ENCODE results near the gene PCNX3.
"Not testable (repeated sequence)": the region's sequence is repeated elsewhere in the genome, so short reads cannot be mapped to it uniquely, and the experiment has no call there.

The PCNX3 gene

DNA sequence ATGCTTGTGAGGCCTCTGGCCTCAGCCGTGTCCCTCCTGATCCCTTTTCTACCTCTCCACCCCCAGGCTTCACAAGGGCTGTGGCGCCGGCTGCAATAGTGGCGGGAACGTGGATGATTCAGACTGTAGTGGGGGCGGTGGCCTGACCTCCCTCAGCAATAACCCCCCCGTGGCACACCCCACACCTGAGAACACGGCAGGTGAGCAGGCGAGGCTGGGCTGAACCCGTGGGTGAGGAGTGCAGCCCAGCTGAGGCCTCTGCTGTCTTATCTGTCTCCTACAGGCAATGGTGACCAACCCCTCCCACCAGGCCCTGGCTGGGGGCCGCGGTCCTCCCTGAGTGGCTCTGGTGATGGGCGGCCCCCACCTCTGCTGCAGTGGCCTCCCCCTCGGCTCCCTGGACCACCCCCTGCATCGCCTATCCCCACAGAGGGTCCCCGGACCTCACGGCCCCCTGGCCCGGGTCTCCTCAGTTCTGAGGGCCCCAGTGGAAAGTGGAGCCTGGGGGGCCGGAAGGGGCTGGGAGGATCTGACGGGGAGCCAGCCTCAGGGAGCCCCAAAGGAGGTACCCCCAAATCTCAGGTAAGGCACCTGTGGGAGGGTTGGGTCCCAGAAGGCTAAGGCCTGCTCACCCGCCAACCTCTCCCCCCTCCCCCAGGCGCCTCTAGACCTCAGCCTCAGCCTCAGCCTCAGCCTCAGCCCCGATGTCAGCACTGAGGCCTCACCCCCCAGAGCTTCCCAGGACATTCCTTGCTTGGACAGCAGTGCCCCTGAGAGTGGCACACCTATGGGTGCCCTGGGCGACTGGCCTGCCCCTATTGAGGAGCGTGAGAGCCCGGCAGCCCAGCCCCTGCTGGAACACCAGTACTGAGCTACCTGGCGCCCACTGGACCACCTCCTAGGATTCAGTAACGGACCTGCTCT is 20.8 kb downstream of the PCNX3 start:
- in situ Hi-C loops (cut with MboI; ENCODE audit: low sequenced_read_pairs, unreplicated experiment), result no loop called here
- TF ChIP-seq, protein P1, sequence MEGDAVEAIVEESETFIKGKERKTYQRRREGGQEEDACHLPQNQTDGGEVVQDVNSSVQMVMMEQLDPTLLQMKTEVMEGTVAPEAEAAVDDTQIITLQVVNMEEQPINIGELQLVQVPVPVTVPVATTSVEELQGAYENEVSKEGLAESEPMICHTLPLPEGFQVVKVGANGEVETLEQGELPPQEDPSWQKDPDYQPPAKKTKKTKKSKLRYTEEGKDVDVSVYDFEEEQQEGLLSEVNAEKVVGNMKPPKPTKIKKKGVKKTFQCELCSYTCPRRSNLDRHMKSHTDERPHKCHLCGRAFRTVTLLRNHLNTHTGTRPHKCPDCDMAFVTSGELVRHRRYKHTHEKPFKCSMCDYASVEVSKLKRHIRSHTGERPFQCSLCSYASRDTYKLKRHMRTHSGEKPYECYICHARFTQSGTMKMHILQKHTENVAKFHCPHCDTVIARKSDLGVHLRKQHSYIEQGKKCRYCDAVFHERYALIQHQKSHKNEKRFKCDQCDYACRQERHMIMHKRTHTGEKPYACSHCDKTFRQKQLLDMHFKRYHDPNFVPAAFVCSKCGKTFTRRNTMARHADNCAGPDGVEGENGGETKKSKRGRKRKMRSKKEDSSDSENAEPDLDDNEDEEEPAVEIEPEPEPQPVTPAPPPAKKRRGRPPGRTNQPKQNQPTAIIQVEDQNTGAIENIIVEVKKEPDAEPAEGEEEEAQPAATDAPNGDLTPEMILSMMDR (IDR thresholded peaks at IDR 0.05; ENCODE audit: borderline replicate concordance, control extremely low read depth, extremely low read depth, insufficient read depth, missing control alignments), result no peak
- DNase-seq (ENCODE audit: low spot score), result no peak

GRCh38 chr11:65637032-65637557 is 21.5 kb downstream of the PCNX3 start:
- in situ Hi-C loops (cut with MboI; ENCODE audit: low sequenced_read_pairs, unreplicated experiment), result no loop called here
- TF ChIP-seq, protein P1 (IDR thresholded peaks at IDR 0.05; ENCODE audit: borderline replicate concordance, control extremely low read depth, extremely low read depth, insufficient read depth, missing control alignments), result no peak

GRCh38 chr11:65637794-65638419 is 22.3 kb downstream of the PCNX3 start, which contains the start of gene SIPA1:
TSS of gene SIPA1 (plus strand) at chr11:65638101. CDS start at chr11:65640922, 2,821 bp downstream.
- TF ChIP-seq, protein P1 (IDR thresholded peaks at IDR 0.05; ENCODE audit: borderline replicate concordance, control extremely low read depth, extremely low read depth, insufficient read depth, missing control alignments), result peak; percentile 36
- in situ Hi-C loops (cut with MboI; ENCODE audit: low sequenced_read_pairs, unreplicated experiment), result no loop called here
- peak; percentile 92 for DNase-seq (ENCODE audit: low spot score)

More at GRCh38 chr11:65637032-65637557, 21.5 kb downstream of the PCNX3 start:
- DNase-seq (ENCODE audit: low spot score), result no peak

- DNase-seq (ENCODE audit: low spot score); in situ Hi-C loops (cut with MboI; ENCODE audit: low sequenced_read_pairs, unreplicated experiment): not testable (repeated sequence)
These were observed 23.6 kb downstream of the PCNX3 start for GRCh38 chr11:65639228-65639597.

DNA sequence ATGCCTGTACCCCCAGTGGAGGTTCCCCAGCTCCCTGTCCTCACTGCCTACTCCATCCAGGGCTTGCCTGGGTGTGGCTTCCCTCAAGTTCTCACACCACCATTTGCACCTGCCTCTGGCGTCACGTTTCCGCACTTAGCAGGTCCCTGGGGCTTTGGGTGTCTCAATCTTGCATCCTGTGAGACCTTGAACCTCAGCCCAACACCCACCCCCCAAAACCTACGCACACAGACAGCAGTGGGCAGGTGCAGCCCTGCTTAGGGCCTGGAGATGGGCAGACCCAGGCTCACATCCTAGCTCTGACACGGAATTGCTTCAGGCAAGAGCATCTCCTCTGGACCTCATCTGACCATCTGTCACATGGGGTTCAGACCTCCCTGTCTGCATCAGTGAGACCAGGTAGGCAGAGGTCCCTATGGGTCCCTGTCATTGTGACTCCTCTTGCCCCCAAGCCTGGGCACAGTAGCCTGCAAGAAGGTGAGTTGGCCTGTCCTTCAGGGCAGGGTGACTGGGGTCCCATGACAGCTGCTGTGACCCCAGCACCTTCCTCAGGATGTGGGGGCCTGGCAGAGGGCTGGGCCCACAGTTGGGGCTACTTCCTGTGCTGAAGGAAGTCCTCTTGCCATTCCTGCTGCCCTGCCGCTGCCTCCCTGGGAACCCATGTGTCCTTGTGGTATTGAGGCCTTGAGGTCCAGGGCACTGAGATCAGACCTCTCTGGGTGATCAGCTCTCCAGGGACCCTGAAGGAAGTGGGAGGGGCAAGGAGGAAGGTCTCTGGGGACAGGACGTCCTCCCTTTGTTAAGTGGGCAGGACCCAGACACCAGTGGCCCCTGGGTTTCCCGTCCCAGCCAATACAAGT is 24.3 kb downstream of the PCNX3 start:
- peak; percentile 81 for DNase-seq (ENCODE audit: low spot score)
- TF ChIP-seq, protein P1 (IDR thresholded peaks at IDR 0.05; ENCODE audit: borderline replicate concordance, control extremely low read depth, extremely low read depth, insufficient read depth, missing control alignments), result no peak
- in situ Hi-C loops (cut with MboI; ENCODE audit: low sequenced_read_pairs, unreplicated experiment), result no loop called here

DNA sequence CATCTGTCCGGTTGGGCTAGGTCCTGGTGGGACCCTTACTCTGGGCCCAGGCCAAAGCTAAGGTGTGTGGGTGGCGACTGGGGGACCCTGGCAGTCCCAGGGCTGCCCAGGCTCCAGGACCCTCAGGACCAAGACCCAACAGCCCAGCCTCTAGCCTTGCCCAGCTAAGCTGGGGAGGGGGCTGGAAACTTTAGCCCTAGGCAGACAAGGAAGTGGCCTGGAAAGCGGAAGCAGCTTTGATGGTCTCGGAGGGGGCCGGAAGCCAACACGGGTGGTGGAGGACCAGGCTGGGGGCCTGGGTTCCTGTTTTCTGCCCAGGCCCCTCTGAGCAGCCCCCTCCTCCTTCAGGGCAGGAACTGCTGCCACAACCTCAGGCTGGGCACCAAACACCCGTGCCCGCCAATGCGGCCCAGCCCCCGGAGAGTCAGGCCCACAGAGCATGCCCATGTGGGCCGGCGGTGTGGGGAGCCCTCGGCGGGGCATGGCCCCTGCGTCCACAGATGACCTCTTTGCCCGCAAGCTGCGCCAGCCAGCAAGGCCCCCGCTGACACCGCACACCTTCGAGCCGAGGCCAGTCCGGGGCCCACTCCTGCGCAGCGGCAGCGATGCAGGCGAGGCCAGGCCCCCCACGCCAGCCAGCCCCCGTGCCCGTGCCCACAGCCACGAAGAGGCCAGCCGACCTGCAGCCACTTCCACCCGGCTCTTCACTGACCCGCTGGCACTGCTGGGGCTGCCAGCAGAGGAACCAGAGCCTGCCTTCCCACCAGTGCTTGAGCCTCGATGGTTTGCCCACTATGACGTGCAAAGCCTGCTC is 25.1 kb downstream of the PCNX3 start:
- peak; percentile 54 for DNase-seq (ENCODE audit: low spot score)
- in situ Hi-C loops (cut with MboI; ENCODE audit: low sequenced_read_pairs, unreplicated experiment), result no loop called here
- TF ChIP-seq, protein P1 (IDR thresholded peaks at IDR 0.05; ENCODE audit: borderline replicate concordance, control extremely low read depth, extremely low read depth, insufficient read depth, missing control alignments), result no peak
